H1 (cell line): ENCODE measurements around the gene OSBPL6. TPM values are rescaled to one million over a fixed set of nuclear protein-coding genes. Genes with fewer than 3 reads are reported as not detected.

Experiments used
- CBX5 ChIP-seq: fragments of 300-800, 300-1000 bp; sonication (generic); IDR thresholded peaks from 2 replicates; pipeline ENCODE4 v1.7.1; 2016; ENCODE audit warnings: antibody characterized with exemption, low read length, low read depth
- GABPA ChIP-seq: IDR thresholded peaks from 2 replicates; pipeline ENCODE4 v1.6.1; 2011; ENCODE audit warnings: mild to moderate bottlenecking, low read length, moderate library complexity, borderline replicate concordance; ENCODE audit not compliant: insufficient read depth
- JUN ChIP-seq: IDR thresholded peaks from 2 replicates; pipeline ENCODE4 v1.6.1; 2011; ENCODE audit warnings: low read depth, mild to moderate bottlenecking, improper control_type of control experiment, low read length
- SUZ12 ChIP-seq: fragments of 200-600 bp; sonication (generic); IDR thresholded peaks from 2 replicates; pipeline ENCODE4 v1.6.1; 2012; ENCODE audit warnings: mild to moderate bottlenecking, inconsistent platforms, low read length, moderate library complexity, mixed read lengths
- TCF12 ChIP-seq: IDR thresholded peaks from 2 replicates; pipeline ENCODE4 v1.6.1; 2011; ENCODE audit warnings: low read depth, mild to moderate bottlenecking, low read length
- polyA plus RNA-seq, 7 experiments: library from polyadenylated mRNA; depleted of rRNA in 3 of 7; stranded (reverse) in 5 of 7; unstranded in 2 of 7; fragments of >200 nt in 5 of 7; fragments of 200-250 nt in 2 of 7; gene quantifications; 1 replicate in 5 of 7; 2 replicates in 1 of 7; 4 replicates in 1 of 7; pipeline versions ENCODE4 v1.2.1 to v1.2.3, GENCODE V29; 2011 to 2013; ENCODE audit warnings: missing spikeins in 2 of 7, mixed read lengths in 2 of 7
- total RNA-seq: library from RNA; stranded (reverse); fragmentation: NEBNext Ultra II Directional; extraction: Animal tissue kit (Norgen Biotek cat#: 25700); gene quantifications from 2 replicates; pipeline ENCODE4 v1.2.1, GENCODE V29; 2021
- TF ChIP-seq, protein P1 (sequence below): IDR thresholded peaks from 2 replicates; pipeline ENCODE4 v1.6.1; 2012; ENCODE audit warnings: inconsistent platforms

Gene OSBPL6
- total and polyA plus RNA-seq, 2 of the 8 experiments (the other 6 are each of a cell fraction or from before 2014, with no cell fraction given), result 1.7 to 5.6 TPM

DNA sequence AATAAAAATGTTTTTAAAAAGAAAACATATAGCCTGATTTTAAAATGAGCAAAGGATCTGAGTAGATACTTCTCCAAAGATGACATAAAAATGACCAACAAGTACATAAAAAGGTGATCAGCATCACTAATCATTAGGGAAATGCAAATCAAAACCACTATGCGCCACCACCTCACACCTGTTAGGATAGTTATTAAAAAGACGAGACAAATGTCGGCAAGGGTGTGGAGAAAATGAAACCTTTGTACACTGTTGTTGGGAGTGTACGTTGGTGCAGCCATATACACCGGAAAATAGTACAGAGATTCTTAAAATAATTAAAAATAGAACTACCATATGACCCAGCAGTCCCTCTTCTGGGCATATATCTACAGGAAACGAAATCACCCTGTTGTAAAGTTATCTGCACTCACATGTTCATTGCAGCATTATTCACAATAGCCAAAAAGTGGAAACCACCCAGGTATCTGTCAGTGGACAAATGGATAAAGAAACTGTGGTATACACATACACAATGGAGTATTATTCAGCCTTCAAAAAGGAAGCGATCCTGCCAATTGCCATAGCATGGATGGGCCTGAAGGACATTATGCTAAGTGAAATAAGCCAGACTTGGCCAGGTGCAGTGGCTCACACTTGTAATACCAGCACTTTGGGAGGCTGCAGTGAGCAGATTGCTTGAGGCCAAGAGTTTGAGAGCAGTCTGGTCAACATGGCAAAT is 165.0 kb downstream of the OSBPL6 start (continued):
- TF ChIP-seq CBX5 (no peak), JUN (no peak), TCF12 (no peak), GABPA (no peak), SUZ12 (no peak)
- TF ChIP-seq, protein P1, sequence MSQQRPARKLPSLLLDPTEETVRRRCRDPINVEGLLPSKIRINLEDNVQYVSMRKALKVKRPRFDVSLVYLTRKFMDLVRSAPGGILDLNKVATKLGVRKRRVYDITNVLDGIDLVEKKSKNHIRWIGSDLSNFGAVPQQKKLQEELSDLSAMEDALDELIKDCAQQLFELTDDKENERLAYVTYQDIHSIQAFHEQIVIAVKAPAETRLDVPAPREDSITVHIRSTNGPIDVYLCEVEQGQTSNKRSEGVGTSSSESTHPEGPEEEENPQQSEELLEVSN, result no peak
